ENCODE measurements around the gene DYNC2LI1. TPM values are rescaled to one million over a fixed set of nuclear protein-coding genes. Genes with fewer than 3 reads are reported as not detected.

Gene DYNC2LI1
- total RNA-seq, 1 donor from 2014 or later = 18.4 TPM

GRCh38 chr2:43810452-43810851 lies 36.6 kb downstream of the DYNC2LI1 start:
- no peaks in the 10 kb centered on the region for H3K27me3 Mint-ChIP-seq (ENCODE audit: unreplicated experiment)
- no peaks in the 10 kb centered on the region for H3K9me3 Mint-ChIP-seq (ENCODE audit: unreplicated experiment)
- peaks cover 19% of the 10 kb centered on the region for H3K36me3 Mint-ChIP-seq (ENCODE audit: unreplicated experiment)
- no peak overlapping the region for H3K27ac Mint-ChIP-seq (ENCODE audit: unreplicated experiment)
- peaks cover 8% of the 10 kb centered on the region for H3K4me1 Mint-ChIP-seq (ENCODE audit: unreplicated experiment)
- TF ChIP-seq, protein P1, sequence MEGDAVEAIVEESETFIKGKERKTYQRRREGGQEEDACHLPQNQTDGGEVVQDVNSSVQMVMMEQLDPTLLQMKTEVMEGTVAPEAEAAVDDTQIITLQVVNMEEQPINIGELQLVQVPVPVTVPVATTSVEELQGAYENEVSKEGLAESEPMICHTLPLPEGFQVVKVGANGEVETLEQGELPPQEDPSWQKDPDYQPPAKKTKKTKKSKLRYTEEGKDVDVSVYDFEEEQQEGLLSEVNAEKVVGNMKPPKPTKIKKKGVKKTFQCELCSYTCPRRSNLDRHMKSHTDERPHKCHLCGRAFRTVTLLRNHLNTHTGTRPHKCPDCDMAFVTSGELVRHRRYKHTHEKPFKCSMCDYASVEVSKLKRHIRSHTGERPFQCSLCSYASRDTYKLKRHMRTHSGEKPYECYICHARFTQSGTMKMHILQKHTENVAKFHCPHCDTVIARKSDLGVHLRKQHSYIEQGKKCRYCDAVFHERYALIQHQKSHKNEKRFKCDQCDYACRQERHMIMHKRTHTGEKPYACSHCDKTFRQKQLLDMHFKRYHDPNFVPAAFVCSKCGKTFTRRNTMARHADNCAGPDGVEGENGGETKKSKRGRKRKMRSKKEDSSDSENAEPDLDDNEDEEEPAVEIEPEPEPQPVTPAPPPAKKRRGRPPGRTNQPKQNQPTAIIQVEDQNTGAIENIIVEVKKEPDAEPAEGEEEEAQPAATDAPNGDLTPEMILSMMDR (IDR thresholded peaks at IDR 0.05) = no peak
- no peak for DNase-seq (ENCODE audit: extremely low spot score, unreplicated experiment)
- no peak overlapping the region for H3K4me3 Mint-ChIP-seq (ENCODE audit: unreplicated experiment)

DNA sequence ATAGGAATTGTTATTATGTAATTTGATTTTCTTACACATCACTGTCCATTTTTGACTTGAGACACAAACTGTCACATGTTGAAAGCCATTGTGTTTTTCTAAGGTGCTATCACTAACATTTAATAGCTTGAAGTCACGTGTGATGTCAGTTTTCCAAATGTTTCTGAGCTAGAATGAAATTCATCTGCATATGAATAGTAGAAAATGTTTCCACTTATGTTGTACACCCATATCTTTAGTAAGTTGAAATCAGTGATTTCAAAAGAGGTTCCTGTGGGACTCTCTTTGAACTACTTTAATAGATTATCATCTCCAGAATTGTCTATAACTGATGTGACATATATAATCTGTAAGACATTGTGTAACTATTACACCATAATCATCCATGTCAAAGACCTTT lies 37.0 kb downstream of the DYNC2LI1 start:
- H3K36me3 Mint-ChIP-seq (ENCODE audit: unreplicated experiment) = peaks cover 20% of the 10 kb centered on the region
- H3K4me1 Mint-ChIP-seq (ENCODE audit: unreplicated experiment) = peaks cover 8% of the 10 kb centered on the region
- H3K9me3 Mint-ChIP-seq (ENCODE audit: unreplicated experiment) = no peaks in the 10 kb centered on the region
- no peak for DNase-seq (ENCODE audit: extremely low spot score, unreplicated experiment)
- no peak overlapping the region for H3K4me3 Mint-ChIP-seq (ENCODE audit: unreplicated experiment)
- TF ChIP-seq, protein P1 (IDR thresholded peaks at IDR 0.05) = no peak
- H3K27ac Mint-ChIP-seq (ENCODE audit: unreplicated experiment) = no peak overlapping the region
- no peaks in the 10 kb centered on the region for H3K27me3 Mint-ChIP-seq (ENCODE audit: unreplicated experiment)

GRCh38 chr2:43812006-43812405 lies 38.2 kb downstream of the DYNC2LI1 start:
- Mint-ChIP-seq H3K4me3 (ENCODE audit: unreplicated experiment) (no peak overlapping the region), H3K4me1 (ENCODE audit: unreplicated experiment) (peaks cover 8% of the 10 kb centered on the region), H3K27ac (ENCODE audit: unreplicated experiment) (no peak overlapping the region), H3K36me3 (ENCODE audit: unreplicated experiment) (peaks cover 15% of the 10 kb centered on the region), H3K9me3 (ENCODE audit: unreplicated experiment) (no peaks in the 10 kb centered on the region), H3K27me3 (ENCODE audit: unreplicated experiment) (no peaks in the 10 kb centered on the region)
- TF ChIP-seq, protein P1 (IDR thresholded peaks at IDR 0.05) = no peak
- DNase-seq (ENCODE audit: extremely low spot score, unreplicated experiment) = no peak

DNA sequence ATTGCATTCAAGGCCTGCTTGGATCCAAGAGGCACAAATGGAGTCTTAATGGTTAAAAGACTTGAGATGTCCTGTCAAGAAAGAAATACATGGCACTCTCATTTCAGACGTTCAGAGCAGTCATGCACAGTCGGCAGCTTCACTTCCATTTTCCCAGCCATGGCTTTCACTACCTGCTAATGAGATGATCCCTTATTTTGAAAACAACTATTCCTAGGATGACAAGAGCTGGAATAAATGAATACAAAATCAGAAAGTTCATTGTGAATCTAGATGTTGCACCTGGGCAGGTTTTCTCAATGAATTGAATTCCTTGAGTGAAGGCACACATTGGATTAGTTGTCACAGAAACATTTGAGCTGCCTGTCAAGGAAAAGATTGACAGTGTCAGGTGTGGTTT lies 39.1 kb downstream of the DYNC2LI1 start:
- Mint-ChIP-seq H3K27me3 (ENCODE audit: unreplicated experiment) (no peaks in the 10 kb centered on the region), H3K4me3 (ENCODE audit: unreplicated experiment) (no peak overlapping the region), H3K9me3 (ENCODE audit: unreplicated experiment) (no peaks in the 10 kb centered on the region), H3K4me1 (ENCODE audit: unreplicated experiment) (peaks cover 8% of the 10 kb centered on the region), H3K36me3 (ENCODE audit: unreplicated experiment) (peaks cover 10% of the 10 kb centered on the region), H3K27ac (ENCODE audit: unreplicated experiment) (no peak overlapping the region)
- TF ChIP-seq, protein P1 (IDR thresholded peaks at IDR 0.05) = no peak
- no peak for DNase-seq (ENCODE audit: extremely low spot score, unreplicated experiment)

- Mint-ChIP-seq H3K4me1 (ENCODE audit: unreplicated experiment) (peaks cover 11% of the 10 kb centered on the region), H3K36me3 (ENCODE audit: unreplicated experiment) (peaks cover 7% of the 10 kb centered on the region)
- TF ChIP-seq, protein P1 (IDR thresholded peaks at IDR 0.05) = no peak
Observed at GRCh38 chr2:43814711-43815110, 40.9 kb downstream of the DYNC2LI1 start.

More at GRCh38 chr2:43814711-43815110, 40.9 kb downstream of the DYNC2LI1 start:
- H3K27me3 Mint-ChIP-seq (ENCODE audit: unreplicated experiment) = peaks cover 5% of the 10 kb centered on the region
- no peak for DNase-seq (ENCODE audit: extremely low spot score, unreplicated experiment)
- no peak overlapping the region for H3K27ac Mint-ChIP-seq (ENCODE audit: unreplicated experiment)
- H3K9me3 Mint-ChIP-seq (ENCODE audit: unreplicated experiment) = no peaks in the 10 kb centered on the region
- no peak overlapping the region for H3K4me3 Mint-ChIP-seq (ENCODE audit: unreplicated experiment)
